Thoracic aorta (tissue), 2 donors: ENCODE results near the gene TBL1X. TPM values are rescaled to one million over a fixed set of nuclear protein-coding genes. Genes with fewer than 3 reads are reported as not detected.

Experiments
- ATAC-seq: fragments of 150-250 bp; one replicate; pipeline ENCODE4 v1.8.0; 2017; ENCODE audit warnings: low read depth; ENCODE audit not compliant: insufficient number of reproducible peaks, low FRiP score
- DNase-seq: peaks from one replicate; pipeline ENCODE4 v3.0.0-alpha.2; 2020; ENCODE audit warnings: low spot score
- H3K27ac ChIP-seq, 2 donors: fragments of 200-600 bp; sonication (generic); 1 replicate in 1 of 2; 2 replicates in 1 of 2; pipeline ENCODE4 v1.5.1; 2016; ENCODE audit warnings: mild to moderate bottlenecking in 2 of 2, moderate library complexity in 2 of 2
- H3K27me3 ChIP-seq: fragments of 200-600 bp; sonication (generic); replicated peaks from 2 replicates; pipeline ENCODE4 v1.6.0; 2016; ENCODE audit warnings: mild to moderate bottlenecking; ENCODE audit not compliant: insufficient read depth
- H3K36me3 ChIP-seq: fragments of 200-600 bp; sonication (generic); one replicate; pipeline ENCODE4 v1.5.1; 2016
- H3K4me1 ChIP-seq, 2 donors: fragments of 200-600 bp; sonication (generic); 1 replicate in 1 of 2; 2 replicates in 1 of 2; pipeline versions ENCODE4 v1.5.1 to v1.6.0; 2016; ENCODE audit warnings: low read depth in 2 of 2, mild to moderate bottlenecking in 1 of 2; ENCODE audit not compliant: control insufficient read depth in 1 of 2
- H3K4me3 ChIP-seq: fragments of 200-600 bp; sonication (generic); 2 replicates; pipeline ENCODE4 v1.5.1; 2016; ENCODE audit warnings: mild to moderate bottlenecking
- H3K9me3 ChIP-seq: fragments of 200-600 bp; sonication (generic); 2 replicates; pipeline ENCODE4 v1.5.1; 2016
- CTCF ChIP-seq: fragments of 200-600 bp; sonication (generic); IDR thresholded peaks from one replicate; pipeline ENCODE4 v1.5.1; 2019; ENCODE audit warnings: antibody characterized with exemption
- total RNA-seq, 2 donors: library from RNA; depleted of rRNA; stranded (reverse); fragments of >200 nt; gene quantifications; one replicate each; pipeline versions ENCODE4 v1.1.0 to v1.2.3, GENCODE V29; 2016

The TBL1X gene
- total RNA-seq, 2 donors from 2014 or later: 37.9 to 39.7 TPM

GRCh38 chrX:9710332-9710731, 245.5 kb downstream of the TBL1X start:
- Histone ChIP-seq H3K27ac (no peak overlapping the region), H3K27me3 (no peaks in the 10 kb centered on the region), H3K4me1 (peaks cover 0 to 4% of the 10 kb centered on the region in 2 donors), H3K4me3 (no peak overlapping the region), H3K9me3 (no peaks in the 10 kb centered on the region), H3K36me3 (peaks cover 28% of the 10 kb centered on the region)
- no peak for DNase-seq
- no peak for ATAC-seq
- TF ChIP-seq CTCF: no peak

GRCh38 chrX:9717376-9717775, 252.5 kb downstream of the TBL1X start:
- ATAC-seq (no peak), DNase-seq (no peak)
- Histone ChIP-seq H3K27ac (no peak overlapping the region), H3K4me3 (no peak overlapping the region), H3K9me3 (no peaks in the 10 kb centered on the region), H3K27me3 (no peaks in the 10 kb centered on the region), H3K36me3 (peaks cover 30% of the 10 kb centered on the region), H3K4me1 (no peaks in the 10 kb centered on the region)
- TF ChIP-seq CTCF: no peak

- H3K27me3 ChIP-seq: no peaks in the 10 kb centered on the region
- H3K4me3 ChIP-seq: no peak overlapping the region
- no peak for ATAC-seq
- H3K9me3 ChIP-seq: no peaks in the 10 kb centered on the region
- no peak for DNase-seq
- peaks cover 7% of the 10 kb centered on the region for H3K36me3 ChIP-seq
- no peaks in the 10 kb centered on the region for H3K4me1 ChIP-seq
- TF ChIP-seq CTCF: no peak
- H3K27ac ChIP-seq: no peak overlapping the region
These were observed 259.9 kb downstream of the TBL1X start for GRCh38 chrX:9724711-9725110.

- ATAC-seq (no peak), DNase-seq (no peak)
- H3K27me3 ChIP-seq: no peaks in the 10 kb centered on the region
- H3K4me1 ChIP-seq: no peaks in the 10 kb centered on the region
- TF ChIP-seq CTCF: no peak
- H3K36me3 ChIP-seq: no peaks in the 10 kb centered on the region
- no peaks in the 10 kb centered on the region for H3K9me3 ChIP-seq
- no peak overlapping the region for H3K27ac ChIP-seq
- no peak overlapping the region for H3K4me3 ChIP-seq
These were observed 263.4 kb downstream of the TBL1X start for GRCh38 chrX:9728261-9728660.

- Histone ChIP-seq H3K27me3 (no peaks in the 10 kb centered on the region), H3K27ac (no peak overlapping the region), H3K9me3 (no peaks in the 10 kb centered on the region), H3K36me3 (no peaks in the 10 kb centered on the region), H3K4me3 (no peak overlapping the region), H3K4me1 (no peaks in the 10 kb centered on the region)
- DNase-seq (no peak), ATAC-seq (no peak)
- TF ChIP-seq CTCF: no peak
These were observed 264.5 kb downstream of the TBL1X start for GRCh38 chrX:9729171-9729885.
